CD4-positive, alpha-beta T cell treated with Interleukin-17A for 4 hours (primary cell): ENCODE results near the gene C14orf93.
"Not testable (repeated sequence)": the region's sequence is repeated elsewhere in the genome, so short reads cannot be mapped to it uniquely, and the experiment has no call there.

Experiments
- DNase-seq: peaks from one replicate; pipeline ENCODE4 v3.0.0-alpha.2; 2020; ENCODE audit warnings: mixed read lengths

The C14orf93 gene

DNA sequence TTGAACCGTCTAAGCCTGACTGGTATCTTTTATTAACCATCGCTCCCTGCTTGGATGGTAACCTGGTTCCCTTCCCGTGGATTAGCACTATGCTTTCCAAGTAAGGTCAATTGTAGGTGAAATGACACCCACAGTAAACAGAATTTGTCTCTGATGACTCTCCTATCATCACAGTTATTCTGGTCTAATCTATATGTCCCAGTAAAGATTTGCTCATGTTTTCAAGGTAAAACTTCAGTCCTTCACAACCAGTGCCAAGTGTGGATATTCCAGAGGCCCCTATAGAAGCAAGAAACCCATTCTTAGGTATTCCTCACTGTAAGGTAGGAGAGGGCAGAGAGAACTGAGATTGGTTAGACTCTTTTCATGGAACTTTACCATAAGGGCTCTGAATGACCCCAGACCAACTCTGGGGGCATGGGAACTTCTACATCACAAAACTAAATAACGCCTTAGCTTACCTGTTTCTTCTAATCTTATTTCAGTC lies 43.1 kb downstream of the C14orf93 start:
- no peak for DNase-seq

GRCh38 chr14:22965916-22966782 lies 43.8 kb downstream of the C14orf93 start:
- not testable (repeated sequence) for DNase-seq

GRCh38 chr14:22962061-22962676 lies 47.8 kb downstream of the C14orf93 start:
- DNase-seq = no peak

GRCh38 chr14:22955702-22956569 lies 54.0 kb downstream of the C14orf93 start:
- no peak for DNase-seq

GRCh38 chr14:22952418-22952817 lies 57.5 kb downstream of the C14orf93 start:
- no peak for DNase-seq

DNA sequence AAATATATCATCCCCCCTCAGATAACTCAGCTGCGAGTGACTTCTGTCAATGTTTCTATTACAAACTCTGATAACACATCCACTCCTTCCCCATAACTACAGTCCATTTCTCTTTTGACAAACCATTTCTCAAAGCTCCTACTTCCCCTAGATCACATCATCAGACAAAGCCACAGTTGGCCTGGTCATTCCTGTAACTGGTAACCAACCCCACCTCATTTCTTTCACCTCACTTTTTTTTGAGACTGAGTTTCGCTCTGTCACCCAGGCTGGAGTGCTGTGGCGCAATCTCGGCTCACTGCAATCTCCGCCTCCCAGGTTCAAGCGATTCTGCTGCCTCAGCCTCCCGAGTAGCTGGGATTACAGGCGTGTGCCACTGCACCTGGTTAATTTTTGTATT lies 58.1 kb downstream of the C14orf93 start:
- not testable (repeated sequence) for DNase-seq

DNA sequence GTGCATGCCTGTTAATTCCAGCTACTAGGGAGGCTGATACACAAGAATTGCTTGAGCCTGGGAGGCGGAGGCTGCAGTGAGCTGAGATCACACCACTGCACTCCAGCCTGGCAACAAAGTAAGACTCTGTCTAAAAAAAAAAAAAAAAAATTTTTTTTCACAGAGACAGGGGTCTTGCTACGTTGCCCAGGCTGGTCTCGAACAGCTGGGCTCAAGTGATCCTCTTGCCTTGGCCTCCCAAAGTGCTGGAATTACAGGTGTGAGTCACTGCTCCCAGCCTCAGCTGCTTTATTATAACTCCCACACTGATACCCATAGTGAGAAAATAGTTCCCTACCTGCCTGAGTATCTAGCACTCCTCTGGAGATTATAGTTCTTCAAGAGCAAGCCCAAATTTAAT lies 64.3 kb downstream of the C14orf93 start:
- DNase-seq = no peak

- DNase-seq = no peak
These were observed 70.3 kb downstream of the C14orf93 start for GRCh38 chr14:22939684-22940083.
